GM19023 (cell line): ENCODE results near the gene STK25.
"Not testable (repeated sequence)": the region's sequence is repeated elsewhere in the genome, so short reads cannot be mapped to it uniquely, and the experiment has no call there.

Experiments used
- ATAC-seq: cut with Tn5 transposase; IDR thresholded peaks from one replicate; pipeline ENCODE4 v1.9.1; 2021; ENCODE audit warnings: mild to moderate bottlenecking, moderate library complexity; ENCODE audit not compliant: unreplicated experiment

STK25 gene

GRCh38 chr2:241540401-241540770, 32.0 kb upstream of the STK25 start:
- ATAC-seq, result no peak

DNA sequence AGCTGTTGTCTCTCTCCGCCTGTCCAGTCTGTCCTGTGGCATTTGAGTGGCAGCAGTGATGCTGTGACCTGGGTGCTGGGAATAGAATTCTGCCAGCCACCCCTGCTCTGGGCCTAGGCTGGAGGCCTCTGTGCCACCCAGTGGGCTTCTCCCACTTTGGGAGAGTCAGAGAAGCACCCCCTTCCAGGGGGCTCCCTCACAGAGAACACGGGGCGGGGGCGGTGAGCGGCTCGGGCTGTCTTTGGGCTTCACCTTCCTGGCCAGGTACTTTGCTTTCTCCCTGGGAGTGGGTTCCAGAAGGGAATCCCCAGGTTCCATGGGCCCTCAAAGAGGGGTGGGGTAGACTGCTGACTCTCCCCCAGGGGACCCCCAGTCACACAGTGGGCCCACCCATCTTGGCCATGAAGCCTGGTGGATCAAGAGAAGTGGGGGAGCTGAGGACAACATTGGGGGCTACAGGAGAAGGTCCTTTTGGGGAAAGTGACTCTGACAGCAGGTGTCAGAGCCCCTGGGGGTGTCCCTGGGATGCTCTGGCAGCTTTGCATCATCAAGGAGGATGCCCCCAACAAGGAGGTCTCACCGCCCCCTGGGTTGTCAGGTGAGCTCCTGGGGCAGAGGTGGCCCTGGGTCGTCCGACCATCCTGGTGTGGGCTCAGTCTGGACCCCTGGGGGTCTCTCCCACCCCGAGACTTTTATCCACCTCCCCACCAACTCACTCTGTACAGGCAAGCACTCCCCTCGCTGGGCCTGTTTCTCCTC, 31.4 kb upstream of the STK25 start:
- no peak for ATAC-seq

DNA sequence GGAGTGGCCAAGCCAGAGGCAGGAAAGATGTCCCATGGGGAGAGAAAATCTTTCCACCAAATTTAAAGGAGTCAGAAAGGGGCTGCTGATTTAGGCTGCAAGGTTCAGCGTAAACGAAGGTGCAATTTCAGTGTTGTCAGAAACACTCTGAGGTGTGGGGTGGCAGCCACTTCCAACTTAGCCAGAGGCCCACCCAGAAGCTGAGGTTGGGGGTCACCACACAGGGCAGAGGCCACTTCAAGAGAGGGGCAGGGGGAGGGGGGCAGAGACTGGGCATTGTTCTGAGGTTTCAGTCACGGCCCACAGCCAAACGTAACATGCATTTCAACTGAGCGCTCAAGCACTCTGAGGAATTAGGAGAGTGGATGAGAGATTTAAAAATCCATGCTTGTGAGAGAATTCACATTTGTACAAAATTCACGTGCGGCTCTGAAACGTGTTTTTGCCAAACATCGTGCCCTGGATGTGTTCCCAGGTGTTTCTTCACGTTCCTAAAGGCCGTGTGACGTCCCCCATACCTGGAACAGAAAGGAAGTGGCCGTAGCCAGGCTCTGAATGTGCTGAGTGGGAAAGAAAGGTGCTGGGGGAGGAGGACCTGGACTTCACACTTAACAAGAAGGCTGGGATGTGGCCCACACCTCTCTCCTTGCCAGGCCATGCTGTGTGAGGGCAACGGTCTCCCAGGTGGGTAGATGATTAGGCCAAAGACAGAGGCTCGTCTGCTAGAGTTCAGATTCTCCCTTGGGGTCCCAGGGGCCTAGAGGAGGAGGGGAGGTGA, 30.6 kb upstream of the STK25 start:
- no peak for ATAC-seq

- ATAC-seq, result no peak
Observed at GRCh38 chr2:241535871-241536655, 27.7 kb upstream of the STK25 start.

- ATAC-seq, result no peak
Observed at GRCh38 chr2:241534701-241535375, 26.5 kb upstream of the STK25 start.

- no peak for ATAC-seq
Observed at GRCh38 chr2:241534293-241534692, 25.9 kb upstream of the STK25 start.

GRCh38 chr2:241532733-241533601, 24.6 kb upstream of the STK25 start:
- ATAC-seq, result no peak

- ATAC-seq, result no peak
Observed at GRCh38 chr2:241532168-241532567, 23.8 kb upstream of the STK25 start.

DNA sequence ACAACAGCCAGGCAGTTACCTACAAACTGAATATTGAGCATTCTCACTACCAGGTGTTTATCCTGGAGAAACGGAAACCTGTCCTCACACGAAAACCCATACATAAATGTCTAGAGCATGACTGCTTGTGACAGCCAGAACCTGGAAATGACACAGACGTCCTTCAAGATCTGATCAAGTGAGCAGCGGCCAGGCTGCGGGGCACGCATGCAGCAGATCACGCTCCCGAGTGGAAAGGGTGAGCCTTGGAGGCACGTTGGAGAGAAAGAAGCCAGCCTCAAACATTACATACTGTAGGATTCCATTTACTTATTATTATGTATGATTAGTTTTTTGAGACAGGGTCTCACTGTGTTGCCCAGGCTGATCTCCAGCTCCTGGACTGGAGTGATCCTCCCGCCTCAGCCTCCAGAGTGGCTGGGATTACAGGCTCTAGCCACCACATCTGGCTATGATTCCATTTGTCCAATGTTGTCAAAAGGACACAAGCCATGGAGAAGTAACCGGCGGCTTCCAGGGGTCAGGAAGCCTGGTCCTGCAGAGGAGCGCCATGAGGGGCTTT, 22.9 kb upstream of the STK25 start:
- no peak for ATAC-seq

GRCh38 chr2:241530571-241530970, 22.2 kb upstream of the STK25 start:
- ATAC-seq, result no peak

DNA sequence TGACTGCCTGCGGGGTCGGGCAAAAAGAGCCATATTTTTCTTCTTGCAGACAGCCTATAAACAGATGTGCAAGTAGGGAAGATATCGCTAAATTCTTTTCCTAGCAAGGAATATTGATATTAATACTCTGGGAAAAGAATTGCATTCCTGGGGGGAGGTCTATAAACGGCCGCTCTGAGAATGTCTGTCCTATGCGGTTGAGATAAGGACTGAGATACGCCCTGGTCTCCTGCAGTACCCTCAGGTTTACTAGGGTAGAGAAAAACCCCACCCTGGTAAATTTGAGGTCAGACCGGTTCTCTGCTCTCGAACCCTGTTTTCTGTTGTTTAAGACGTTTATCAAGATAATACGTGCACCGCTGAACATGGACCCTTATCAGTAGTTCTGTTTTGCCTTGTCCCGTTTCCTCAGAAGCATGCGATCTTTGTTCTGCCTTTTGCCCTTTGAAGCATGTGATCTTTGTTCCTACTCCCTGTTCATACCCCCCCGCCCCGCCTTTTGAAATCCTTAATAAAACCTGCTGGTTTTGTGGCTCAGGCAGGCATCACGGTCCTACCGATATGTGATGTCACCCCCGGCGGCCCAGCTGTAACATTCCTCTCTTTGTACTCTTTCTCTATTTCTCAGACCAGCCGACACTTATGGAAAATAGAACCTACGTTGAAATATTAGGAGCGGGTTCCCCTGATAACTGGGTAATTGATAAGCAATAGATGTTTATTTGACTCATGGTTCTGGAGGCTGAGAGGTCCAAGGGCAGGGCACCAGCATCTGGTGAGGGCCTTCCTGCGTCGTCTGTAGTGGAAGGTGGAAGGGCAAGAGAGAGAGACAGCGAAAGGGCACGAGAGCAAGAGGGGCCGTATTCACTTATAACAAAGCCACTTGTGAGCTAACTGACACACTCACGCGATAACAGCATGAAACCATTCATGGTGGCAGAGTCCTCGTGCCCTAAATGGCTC, 17.7 kb upstream of the STK25 start:
- ATAC-seq, result not testable (repeated sequence)

- ATAC-seq, result no peak
Observed at GRCh38 chr2:241522477-241522876, 14.1 kb upstream of the STK25 start.

DNA sequence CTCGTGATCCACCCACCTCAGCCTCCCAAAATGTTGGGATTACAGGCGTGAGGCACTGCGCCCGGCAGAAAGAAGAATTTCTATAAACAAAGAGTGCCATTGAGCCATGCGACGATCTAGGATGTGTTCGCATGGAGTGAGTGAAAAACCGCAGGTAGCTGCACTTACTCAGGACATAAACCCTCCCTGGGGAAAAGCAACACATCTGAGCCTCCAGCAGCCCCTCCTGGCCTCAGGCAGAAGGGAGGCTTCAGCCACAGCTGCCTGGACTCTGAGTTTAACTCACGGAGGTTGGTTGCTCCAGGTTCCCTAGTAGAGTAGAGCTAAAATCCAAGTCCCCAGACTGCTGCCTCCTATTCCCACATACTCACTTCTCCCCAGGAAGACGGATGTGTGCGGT, 11.3 kb upstream of the STK25 start:
- ATAC-seq, result no peak

GRCh38 chr2:241517297-241517696, 8.9 kb upstream of the STK25 start:
- ATAC-seq, result no peak

DNA sequence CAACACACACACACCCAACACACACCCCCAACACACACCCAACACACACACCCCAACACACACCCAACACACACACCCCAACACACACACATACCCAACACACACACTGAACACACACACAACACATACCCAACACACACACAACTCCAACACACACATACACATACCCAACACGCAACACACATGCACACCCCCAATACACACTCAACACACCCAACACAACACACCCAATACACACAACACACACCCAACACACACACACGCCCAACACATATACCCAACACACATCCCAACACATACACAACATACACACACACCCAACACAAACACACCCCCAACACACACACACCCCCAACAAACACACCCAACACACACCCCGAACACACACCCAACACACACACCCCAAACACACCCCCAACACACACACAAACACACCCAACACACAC, 8.2 kb upstream of the STK25 start:
- ATAC-seq, result no peak

GRCh38 chr2:241514986-241515737, 6.8 kb upstream of the STK25 start:
- ATAC-seq, result no peak

GRCh38 chr2:241514553-241514952, 6.2 kb upstream of the STK25 start:
- no peak for ATAC-seq
